HepG2 (cell line): ENCODE results near the gene ATP6V0D1. TPM values are rescaled to one million over a fixed set of nuclear protein-coding genes. Genes with fewer than 3 reads are reported as not detected.

Experiments
- ATAC-seq: fragments of 200-7000 bp; cut with Tn5 transposase; 3 replicates; pipeline ENCODE4 v1.9.1; 2020; ENCODE audit warnings: mild to moderate bottlenecking, moderate library complexity
- BruUV-seq: library from RNA; stranded (reverse); fragments of 400-500 nt; replicated peaks from 2 replicates; lab custom pipeline; 2021; lab: Mats Ljungman, UMichigan
- CTCF ChIA-PET: fragments of 300-600 bp; formaldehyde crosslinking; extraction: SDS; loops from one replicate; lab custom pipeline; 2021; ENCODE audit warnings: low total read pairs, inconsistent platforms, low intra/inter-chr PET ratio; lab: Yijun Ruan, JAX
- POLR2A ChIA-PET: fragments of 350-600 bp; sonication (Branson Sonifier 250); formaldehyde crosslinking; loops from one replicate; lab custom pipeline; 2020; ENCODE audit warnings: antibody characterized with exemption, inconsistent platforms; lab: Yijun Ruan, JAX
- DNase-seq: peaks from one replicate; pipeline ENCODE4 v3.0.0-alpha.2; 2015; ENCODE audit warnings: low spot score
- FAIRE-seq: peaks from 3 replicates; lab custom pipeline; 2011; peaks lifted over from hg19 to GRCh38; lab: Jason Lieb, UNC
- H2AFZ ChIP-seq: one replicate; pipeline ENCODE4 v1.6.1; 2011; ENCODE audit warnings: low read length, inconsistent platforms
- H3K27ac ChIP-seq: fragments of 300-600 bp; 3 replicates; pipeline ENCODE4 v1.8.0; 2011; ENCODE audit warnings: mixed run types, mild to moderate bottlenecking, mixed read lengths, low read length, inconsistent platforms; ENCODE audit not compliant: insufficient read depth; ENCODE audit errors: extremely low read length
- H3K27me3 ChIP-seq, 2 experiments: fragments of 200-600 bp in 1 of 2; 2 replicates in 1 of 2; 3 replicates in 1 of 2; pipeline versions ENCODE4 v1.6.0 to v1.8.0; 2011; ENCODE audit warnings: low read length in 2 of 2, mild to moderate bottlenecking in 2 of 2, moderate library complexity in 2 of 2, inconsistent platforms in 1 of 2; ENCODE audit not compliant: insufficient read depth in 2 of 2, control insufficient read depth in 1 of 2
- H3K36me3 ChIP-seq, 2 experiments: fragments of 200-600 bp in 1 of 2; replicated peaks in 1 of 2; 2 replicates in 1 of 2; 3 replicates in 1 of 2; pipeline versions ENCODE4 v1.5.1 to v1.8.0; 2011; ENCODE audit warnings: low read length in 2 of 2, inconsistent platforms in 1 of 2; ENCODE audit not compliant: insufficient read depth in 2 of 2, control insufficient read depth in 1 of 2
- H3K4me1 ChIP-seq: 2 replicates; pipeline ENCODE4 v1.5.1; 2012; ENCODE audit warnings: low read length, inconsistent platforms; ENCODE audit not compliant: insufficient read depth
- H3K4me2 ChIP-seq: 2 replicates; pipeline ENCODE4 v1.6.0; 2011; ENCODE audit warnings: low read depth, low read length, inconsistent platforms
- H3K4me3 ChIP-seq, 3 experiments: fragments of 200-600 bp in 1 of 3; sonication (generic), shearing (Covaris generic) in 1 of 3; replicated peaks in 1 of 3; 2 replicates each; pipeline ENCODE4 v1.5.1; 2011 to 2016; ENCODE audit warnings: low read length in 3 of 3, inconsistent platforms in 2 of 3, low read depth in 2 of 3, mild to moderate bottlenecking in 2 of 3, control low read depth in 1 of 3, mixed read lengths in 1 of 3; ENCODE audit not compliant: insufficient read depth in 1 of 3
- H3K79me2 ChIP-seq: one replicate; pipeline ENCODE4 v1.6.1; 2011; ENCODE audit warnings: low read length, inconsistent platforms; ENCODE audit not compliant: insufficient read depth
- H3K9ac ChIP-seq: 2 replicates; pipeline ENCODE4 v1.6.0; 2011; ENCODE audit warnings: mild to moderate bottlenecking, low read depth, low read length, inconsistent platforms; ENCODE audit not compliant: insufficient read depth
- H3K9me3 ChIP-seq: 2 replicates; pipeline ENCODE4 v1.5.1; 2012; ENCODE audit warnings: mild to moderate bottlenecking, low read length
- H4K20me1 ChIP-seq: 2 replicates; pipeline ENCODE4 v1.6.0; 2011; ENCODE audit warnings: inconsistent platforms, mild to moderate bottlenecking, low read length, moderate library complexity; ENCODE audit not compliant: insufficient read depth
- CTCF ChIP-seq: sonication (generic); formaldehyde crosslinking; IDR thresholded peaks from 2 replicates; pipeline ENCODE4 v1.5.0; 2020; ENCODE audit warnings: mild to moderate bottlenecking, missing genetic modification reagents, moderate library complexity
- GFI1 ChIP-seq: sonication (generic); formaldehyde crosslinking; IDR thresholded peaks from 2 replicates; pipeline ENCODE4 v1.5.0; 2020; ENCODE audit warnings: missing genetic modification reagents, mild to moderate bottlenecking, borderline replicate concordance
- JUNB ChIP-seq: sonication (generic); formaldehyde crosslinking; IDR thresholded peaks from 2 replicates; pipeline ENCODE4 v1.8.0; 2022; ENCODE audit warnings: missing genetic modification reagents, mild to moderate bottlenecking, borderline replicate concordance
- KDM1A ChIP-seq: IDR thresholded peaks from 2 replicates; pipeline ENCODE4 v1.6.1; 2016; ENCODE audit warnings: missing compliant biosample characterization
- MAFK ChIP-seq, 2 experiments: IDR thresholded peaks in 1 of 2; conservative IDR thresholded peaks in 1 of 2; 2 replicates each; pipeline ENCODE4 v1.6.1; 2011; ENCODE audit warnings: improper control_type of control experiment in 2 of 2, low read length in 2 of 2
- NR2F6 ChIP-seq, 2 experiments: IDR thresholded peaks; 2 replicates each; pipeline ENCODE4 v1.6.1; 2016; ENCODE audit warnings: antibody characterized with exemption in 1 of 2, mild to moderate bottlenecking in 1 of 2
- PHF8 ChIP-seq: sonication (generic); formaldehyde crosslinking; IDR thresholded peaks from 2 replicates; pipeline ENCODE4 v1.5.0; 2020; ENCODE audit warnings: missing genetic modification reagents
- RXRA ChIP-seq: sonication (generic); formaldehyde crosslinking; IDR thresholded peaks from 2 replicates; pipeline ENCODE4 v1.5.1; 2020; ENCODE audit warnings: missing genetic modification reagents
- STAG1 ChIP-seq: sonication (generic); formaldehyde crosslinking; IDR thresholded peaks from 2 replicates; pipeline ENCODE4 v1.4.0; 2020; ENCODE audit warnings: missing genetic modification reagents
- ZNF121 ChIP-seq: sonication (generic); formaldehyde crosslinking; IDR thresholded peaks from 2 replicates; pipeline ENCODE4 v1.5.0; 2020; ENCODE audit warnings: mild to moderate bottlenecking, missing genetic modification reagents
- ZNF614 ChIP-seq: IDR thresholded peaks from 2 replicates; pipeline ENCODE4 v1.6.1; 2018; ENCODE audit warnings: missing biosample characterization, missing genetic modification reagents, inconsistent platforms, borderline replicate concordance
- ZNF770 ChIP-seq: sonication (generic); formaldehyde crosslinking; IDR thresholded peaks from 2 replicates; pipeline ENCODE4 v1.5.0; 2020; ENCODE audit warnings: mild to moderate bottlenecking, missing genetic modification reagents
- ZSCAN22 ChIP-seq: sonication (generic); formaldehyde crosslinking; IDR thresholded peaks from 2 replicates; pipeline ENCODE4 v1.4.0; 2020; ENCODE audit warnings: mild to moderate bottlenecking, missing genetic modification reagents
- WGBS: methylation state at CpG from one replicate; pipeline ENCODE4 v1.1.6; 2017; ENCODE audit warnings: low lambda C conversion rate; 5-methylcytosine and 5-hydroxymethylcytosine counted together
- in situ Hi-C: cut with HindIII; loops from 2 replicates; pipeline ENCODE4 v1.10.0; 2017; ENCODE audit warnings: low pct_unique_long_range_greater_than_20kb; ENCODE audit not compliant: extremely low pct_ligation_motif_present
- intact Hi-C: fragments of 100-400 bp; cut with micrococcal nuclease; formaldehyde crosslinking; loops from one replicate; pipeline ENCODE4 v1.10.0; 2022; ENCODE audit not compliant: unreplicated experiment
- polyA plus RNA-seq, 8 experiments: library from polyadenylated mRNA; depleted of rRNA in 3 of 8; stranded (reverse) in 7 of 8; unstranded in 1 of 8; fragments of >200 nt; fragmentation: Illumina TruSeq in 4 of 8; extraction: Trizol in 4 of 8; gene quantifications; 2 replicates each; pipeline versions ENCODE4 v1.2.1 to v1.2.3, GENCODE V29; 2011 to 2016; ENCODE audit warnings: low read depth in 4 of 8, missing spikeins in 1 of 8, mixed read lengths in 1 of 8; ENCODE audit not compliant: insufficient read depth in 1 of 8
- total RNA-seq, 5 experiments: library from RNA; depleted of rRNA; stranded (reverse); fragments of >200 nt; fragmentation: Illumina TruSeq; extraction: Trizol; gene quantifications; 2 replicates each; pipeline ENCODE4 v1.2.3, GENCODE V29; 2016; ENCODE audit warnings: low read depth in 1 of 5

The ATP6V0D1 gene
- total and polyA plus RNA-seq, 2 of the 13 experiments (the other 11 are each of a cell fraction or from before 2014, with no cell fraction given) = 51.1 to 61.3 TPM

GRCh38 chr16:67409631-67410030 is 71.3 kb downstream of the ATP6V0D1 start:
- intact Hi-C loops = no loop called here
- no peak overlapping the region for H3K4me2 ChIP-seq
- CTCF ChIA-PET = no interaction called here

GRCh38 chr16:67407788-67408452 is 73.0 kb downstream of the ATP6V0D1 start:
- H3K4me3 ChIP-seq = no peak overlapping the region
- TF ChIP-seq STAG1 (peak; percentile 47), NR2F6 (IDR thresholded peaks at IDR 0.05) (no peak), NR2F6 (CRISPR knock-in tag; IDR thresholded peaks at IDR 0.05) (peak; percentile 20; the same call in 1 of the 2 replicates), ZNF121 (CRISPR knock-in tag) (0 out of 2 replicates have a peak, but pooled peaks have one; percentile 62), ZNF770 (CRISPR knock-in tag) (0 out of 2 replicates have a peak, but pooled peaks have one; percentile 56), PHF8 (CRISPR knock-in tag) (0 out of 2 replicates have a peak, but pooled peaks have one; percentile 21), JUNB (CRISPR knock-in tag) (no peak), ZSCAN22 (no peak), CTCF (CRISPR knock-in tag) (peak; percentile 47), ZNF614 (no peak), KDM1A (CRISPR knock-in tag) (no peak), RXRA (CRISPR knock-in tag) (0 out of 2 replicates have a peak, but pooled peaks have one; percentile 12)
- no peak overlapping the region for H3K9ac ChIP-seq
- in situ Hi-C loops (no loop called here), intact Hi-C loops (loop anchor here (2.0 kb wide), 1 partner anchor 59 kb away; no protein-coding TSS in a partner anchor)
- peak; percentile 71 for ATAC-seq
- no peak overlapping the region for H2AFZ ChIP-seq
- H3K27ac ChIP-seq = no peak overlapping the region
- H3K27me3 ChIP-seq = peaks cover 0 to 14% of the 10 kb centered on the region in 2 experiments; a peak in 3 of 5 replicates
- H4K20me1 ChIP-seq = no peaks in the 10 kb centered on the region
- H3K9me3 ChIP-seq = no peaks in the 10 kb centered on the region
- BruUV-seq = no TSS peak
- CTCF ChIA-PET = interaction anchor here (1.5 kb wide), 2 partner anchors 59 to 129 kb away, joined by 4 read pairs; partner anchors contain the start of gene PLEKHG4
- peak; percentile 60 for FAIRE-seq
- H3K36me3 ChIP-seq = no peaks in the 10 kb centered on the region
- POLR2A ChIA-PET = no interaction called here
- peaks cover 23% of the 10 kb centered on the region for H3K4me1 ChIP-seq
- WGBS = 34% methylated on average over 6 of the region's 6 CpGs
- H3K79me2 ChIP-seq = no peaks in the 10 kb centered on the region
- DNase-seq = no peak
- no peak overlapping the region for H3K4me2 ChIP-seq

More at GRCh38 chr16:67409631-67410030, 71.3 kb downstream of the ATP6V0D1 start:
- POLR2A ChIA-PET = no interaction called here
- BruUV-seq = no TSS peak
- no peak for FAIRE-seq
- peaks cover 38% of the 10 kb centered on the region for H3K4me1 ChIP-seq
- H3K79me2 ChIP-seq = no peaks in the 10 kb centered on the region
- H3K9me3 ChIP-seq = no peaks in the 10 kb centered on the region
- no peak for ATAC-seq
- 84% methylated on average over 9 of the region's 9 CpGs for WGBS
- no peak overlapping the region for H3K4me3 ChIP-seq
- H3K36me3 ChIP-seq = no peaks in the 10 kb centered on the region
- TF ChIP-seq MAFK (conservative IDR thresholded peaks at IDR 0.05 in 1 of 2, IDR thresholded peaks at IDR 0.05 in 1 of 2; ENCODE audit: low read length in 2 of 2) (peak in 1 of 2 experiments; percentile 23; a peak in 2 of 4 replicates), GFI1 (CRISPR knock-in tag) (no peak)
- H3K27me3 ChIP-seq = peaks cover 0 to 14% of the 10 kb centered on the region in 2 experiments; a peak in 3 of 5 replicates
- H2AFZ ChIP-seq = no peak overlapping the region
- no peaks in the 10 kb centered on the region for H4K20me1 ChIP-seq
- DNase-seq = no peak
- in situ Hi-C loops = no loop called here
- H3K9ac ChIP-seq = no peak overlapping the region
- H3K27ac ChIP-seq = no peak overlapping the region
